HepG2 (cell line): ENCODE results near the gene MYORG. TPM values are rescaled to one million over a fixed set of nuclear protein-coding genes. Genes with fewer than 3 reads are reported as not detected.

Source experiments
- ATAC-seq: fragments of 200-7000 bp; cut with Tn5 transposase; 3 replicates; pipeline ENCODE4 v1.9.1; 2020; ENCODE audit warnings: mild to moderate bottlenecking, moderate library complexity
- BruUV-seq: library from RNA; stranded (reverse); fragments of 400-500 nt; replicated peaks from 2 replicates; lab custom pipeline; 2021; lab: Mats Ljungman, UMichigan
- CTCF ChIA-PET: fragments of 300-600 bp; formaldehyde crosslinking; extraction: SDS; loops from one replicate; lab custom pipeline; 2021; ENCODE audit warnings: low total read pairs, inconsistent platforms, low intra/inter-chr PET ratio; lab: Yijun Ruan, JAX
- POLR2A ChIA-PET: fragments of 350-600 bp; sonication (Branson Sonifier 250); formaldehyde crosslinking; loops from one replicate; lab custom pipeline; 2020; ENCODE audit warnings: antibody characterized with exemption, inconsistent platforms; lab: Yijun Ruan, JAX
- DNase-seq: peaks from one replicate; pipeline ENCODE4 v3.0.0-alpha.2; 2015; ENCODE audit warnings: low spot score
- FAIRE-seq: peaks from 3 replicates; lab custom pipeline; 2011; peaks lifted over from hg19 to GRCh38; lab: Jason Lieb, UNC
- H2AFZ ChIP-seq: one replicate; pipeline ENCODE4 v1.6.1; 2011; ENCODE audit warnings: low read length, inconsistent platforms
- H3K27ac ChIP-seq: fragments of 300-600 bp; 3 replicates; pipeline ENCODE4 v1.8.0; 2011; ENCODE audit warnings: mixed run types, mild to moderate bottlenecking, mixed read lengths, low read length, inconsistent platforms; ENCODE audit not compliant: insufficient read depth; ENCODE audit errors: extremely low read length
- H3K27me3 ChIP-seq, 2 experiments: fragments of 200-600 bp in 1 of 2; 2 replicates in 1 of 2; 3 replicates in 1 of 2; pipeline versions ENCODE4 v1.6.0 to v1.8.0; 2011; ENCODE audit warnings: low read length in 2 of 2, mild to moderate bottlenecking in 2 of 2, moderate library complexity in 2 of 2, inconsistent platforms in 1 of 2; ENCODE audit not compliant: insufficient read depth in 2 of 2, control insufficient read depth in 1 of 2
- H3K36me3 ChIP-seq, 2 experiments: fragments of 200-600 bp in 1 of 2; replicated peaks in 1 of 2; 2 replicates in 1 of 2; 3 replicates in 1 of 2; pipeline versions ENCODE4 v1.5.1 to v1.8.0; 2011; ENCODE audit warnings: low read length in 2 of 2, inconsistent platforms in 1 of 2; ENCODE audit not compliant: insufficient read depth in 2 of 2, control insufficient read depth in 1 of 2
- H3K4me1 ChIP-seq: 2 replicates; pipeline ENCODE4 v1.5.1; 2012; ENCODE audit warnings: low read length, inconsistent platforms; ENCODE audit not compliant: insufficient read depth
- H3K4me2 ChIP-seq: 2 replicates; pipeline ENCODE4 v1.6.0; 2011; ENCODE audit warnings: low read depth, low read length, inconsistent platforms
- H3K4me3 ChIP-seq, 3 experiments: fragments of 200-600 bp in 1 of 3; sonication (generic), shearing (Covaris generic) in 1 of 3; replicated peaks in 1 of 3; 2 replicates each; pipeline ENCODE4 v1.5.1; 2011 to 2016; ENCODE audit warnings: low read length in 3 of 3, inconsistent platforms in 2 of 3, low read depth in 2 of 3, mild to moderate bottlenecking in 2 of 3, control low read depth in 1 of 3, mixed read lengths in 1 of 3; ENCODE audit not compliant: insufficient read depth in 1 of 3
- H3K79me2 ChIP-seq: one replicate; pipeline ENCODE4 v1.6.1; 2011; ENCODE audit warnings: low read length, inconsistent platforms; ENCODE audit not compliant: insufficient read depth
- H3K9ac ChIP-seq: 2 replicates; pipeline ENCODE4 v1.6.0; 2011; ENCODE audit warnings: mild to moderate bottlenecking, low read depth, low read length, inconsistent platforms; ENCODE audit not compliant: insufficient read depth
- H3K9me3 ChIP-seq: 2 replicates; pipeline ENCODE4 v1.5.1; 2012; ENCODE audit warnings: mild to moderate bottlenecking, low read length
- H4K20me1 ChIP-seq: 2 replicates; pipeline ENCODE4 v1.6.0; 2011; ENCODE audit warnings: inconsistent platforms, mild to moderate bottlenecking, low read length, moderate library complexity; ENCODE audit not compliant: insufficient read depth
- MAFK ChIP-seq, 2 experiments: IDR thresholded peaks in 1 of 2; conservative IDR thresholded peaks in 1 of 2; 2 replicates each; pipeline ENCODE4 v1.6.1; 2011; ENCODE audit warnings: improper control_type of control experiment in 2 of 2, low read length in 2 of 2
- NFE2L2 ChIP-seq: fragments of 150-350 bp; IDR thresholded peaks from 2 replicates; pipeline ENCODE4 v1.6.1; 2014; ENCODE audit warnings: low read length
- PRDM4 ChIP-seq: sonication (generic); formaldehyde crosslinking; IDR thresholded peaks from 2 replicates; pipeline ENCODE4 v1.9.0; 2021; ENCODE audit warnings: missing genetic modification reagents, borderline replicate concordance
- RARA ChIP-seq: IDR thresholded peaks from 2 replicates; pipeline ENCODE4 v1.6.1; 2016; ENCODE audit warnings: missing genetic modification reagents, missing compliant biosample characterization
- ZFP62 ChIP-seq: sonication (generic); formaldehyde crosslinking; IDR thresholded peaks from 2 replicates; pipeline ENCODE4 v1.4.0; 2020; ENCODE audit warnings: missing genetic modification reagents
- WGBS: methylation state at CpG from one replicate; pipeline ENCODE4 v1.1.6; 2017; ENCODE audit warnings: low lambda C conversion rate; 5-methylcytosine and 5-hydroxymethylcytosine counted together
- in situ Hi-C: cut with HindIII; loops from 2 replicates; pipeline ENCODE4 v1.10.0; 2017; ENCODE audit warnings: low pct_unique_long_range_greater_than_20kb; ENCODE audit not compliant: extremely low pct_ligation_motif_present
- intact Hi-C: fragments of 100-400 bp; cut with micrococcal nuclease; formaldehyde crosslinking; loops from one replicate; pipeline ENCODE4 v1.10.0; 2022; ENCODE audit not compliant: unreplicated experiment
- polyA plus RNA-seq, 8 experiments: library from polyadenylated mRNA; depleted of rRNA in 3 of 8; stranded (reverse) in 7 of 8; unstranded in 1 of 8; fragments of >200 nt; fragmentation: Illumina TruSeq in 4 of 8; extraction: Trizol in 4 of 8; gene quantifications; 2 replicates each; pipeline versions ENCODE4 v1.2.1 to v1.2.3, GENCODE V29; 2011 to 2016; ENCODE audit warnings: low read depth in 4 of 8, missing spikeins in 1 of 8, mixed read lengths in 1 of 8; ENCODE audit not compliant: insufficient read depth in 1 of 8
- total RNA-seq, 5 experiments: library from RNA; depleted of rRNA; stranded (reverse); fragments of >200 nt; fragmentation: Illumina TruSeq; extraction: Trizol; gene quantifications; 2 replicates each; pipeline ENCODE4 v1.2.3, GENCODE V29; 2016; ENCODE audit warnings: low read depth in 1 of 5
- TF ChIP-seq, protein P1 (sequence below): IDR thresholded peaks from 2 replicates; pipeline ENCODE4 v1.6.1; 2012; ENCODE audit warnings: low read length, improper control_type of control experiment

Gene MYORG
- total and polyA plus RNA-seq, 2 of the 13 experiments (the other 11 are each of a cell fraction or from before 2014, with no cell fraction given), result 11.1 to 22.4 TPM

- Histone ChIP-seq H4K20me1 (no peaks in the 10 kb centered on the region), H3K4me2 (no peak overlapping the region), H3K9me3 (no peaks in the 10 kb centered on the region), H3K36me3 (no peaks in the 10 kb centered on the region), H3K4me3 (no peak overlapping the region), H3K9ac (no peak overlapping the region), H3K79me2 (no peaks in the 10 kb centered on the region), H3K4me1 (peaks cover 18% of the 10 kb centered on the region), H2AFZ (no peak overlapping the region), H3K27ac (no peak overlapping the region), H3K27me3 (no peaks in the 10 kb centered on the region)
- DNase-seq (no peak), ATAC-seq (no peak), FAIRE-seq (no peak)
- in situ Hi-C loops (no loop called here), intact Hi-C loops (no loop called here)
- BruUV-seq, result no TSS peak
- ChIA-PET CTCF (no interaction called here), POLR2A (interaction anchor here (1.2 kb wide), 1 partner anchor 10 kb away, joined by 4 read pairs; the partner anchor contains the start of gene MYORG)
- WGBS, result 57% methylated on average over 4 of the region's 4 CpGs
- TF ChIP-seq MAFK (conservative IDR thresholded peaks at IDR 0.05 in 1 of 2, IDR thresholded peaks at IDR 0.05 in 1 of 2; ENCODE audit: low read length in 2 of 2) (0 out of 4 replicates have a peak, but pooled peaks of 1 of the 2 experiments have one; percentile 16), ZFP62 (no peak), NFE2L2 (peak; percentile 76)
- TF ChIP-seq, protein P1, sequence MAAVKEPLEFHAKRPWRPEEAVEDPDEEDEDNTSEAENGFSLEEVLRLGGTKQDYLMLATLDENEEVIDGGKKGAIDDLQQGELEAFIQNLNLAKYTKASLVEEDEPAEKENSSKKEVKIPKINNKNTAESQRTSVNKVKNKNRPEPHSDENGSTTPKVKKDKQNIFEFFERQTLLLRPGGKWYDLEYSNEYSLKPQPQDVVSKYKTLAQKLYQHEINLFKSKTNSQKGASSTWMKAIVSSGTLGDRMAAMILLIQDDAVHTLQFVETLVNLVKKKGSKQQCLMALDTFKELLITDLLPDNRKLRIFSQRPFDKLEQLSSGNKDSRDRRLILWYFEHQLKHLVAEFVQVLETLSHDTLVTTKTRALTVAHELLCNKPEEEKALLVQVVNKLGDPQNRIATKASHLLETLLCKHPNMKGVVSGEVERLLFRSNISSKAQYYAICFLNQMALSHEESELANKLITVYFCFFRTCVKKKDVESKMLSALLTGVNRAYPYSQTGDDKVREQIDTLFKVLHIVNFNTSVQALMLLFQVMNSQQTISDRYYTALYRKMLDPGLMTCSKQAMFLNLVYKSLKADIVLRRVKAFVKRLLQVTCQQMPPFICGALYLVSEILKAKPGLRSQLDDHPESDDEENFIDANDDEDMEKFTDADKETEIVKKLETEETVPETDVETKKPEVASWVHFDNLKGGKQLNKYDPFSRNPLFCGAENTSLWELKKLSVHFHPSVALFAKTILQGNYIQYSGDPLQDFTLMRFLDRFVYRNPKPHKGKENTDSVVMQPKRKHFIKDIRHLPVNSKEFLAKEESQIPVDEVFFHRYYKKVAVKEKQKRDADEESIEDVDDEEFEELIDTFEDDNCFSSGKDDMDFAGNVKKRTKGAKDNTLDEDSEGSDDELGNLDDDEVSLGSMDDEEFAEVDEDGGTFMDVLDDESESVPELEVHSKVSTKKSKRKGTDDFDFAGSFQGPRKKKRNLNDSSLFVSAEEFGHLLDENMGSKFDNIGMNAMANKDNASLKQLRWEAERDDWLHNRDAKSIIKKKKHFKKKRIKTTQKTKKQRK, result no peak
Observed at GRCh38 chr9:34387239-34387638, 10.5 kb upstream of the MYORG start.

- 87% methylated on average over 3 of the region's 3 CpGs for WGBS
- Histone ChIP-seq H3K27me3 (no peaks in the 10 kb centered on the region), H3K27ac (no peak overlapping the region), H3K9ac (no peak overlapping the region), H3K9me3 (no peaks in the 10 kb centered on the region), H3K4me2 (no peak overlapping the region), H2AFZ (no peak overlapping the region), H3K4me1 (peaks cover 19% of the 10 kb centered on the region), H3K36me3 (no peaks in the 10 kb centered on the region), H3K4me3 (no peak overlapping the region), H4K20me1 (no peaks in the 10 kb centered on the region), H3K79me2 (no peaks in the 10 kb centered on the region)
- no TSS peak for BruUV-seq
- no peak for ATAC-seq
- intact Hi-C loops (no loop called here), in situ Hi-C loops (no loop called here)
- CTCF ChIA-PET, result no interaction called here
- DNase-seq, result no peak
- POLR2A ChIA-PET, result interaction anchor here (1.2 kb wide), 1 partner anchor 10 kb away, joined by 4 read pairs; the partner anchor contains the start of gene MYORG
- TF ChIP-seq RARA (CRISPR knock-in tag), result peak; percentile 44; the same call in 1 of the 2 replicates
- TF ChIP-seq PRDM4 (CRISPR knock-in tag), result no peak
- FAIRE-seq, result no peak
Observed at GRCh38 chr9:34386656-34387055, 10.0 kb upstream of the MYORG start.
